K562 (cell line): Measurements from ENCODE around the gene TMEM167A. TPM values are rescaled to one million over a fixed set of nuclear protein-coding genes. Genes with fewer than 3 reads are reported as not detected.

Source experiments
- CREM ChIP-seq: IDR thresholded peaks from 2 replicates; pipeline ENCODE4 v1.6.1; 2014; ENCODE audit warnings: antibody characterized with exemption, low read depth
- ELF4 ChIP-seq: fragments of 450-650 bp; formaldehyde crosslinking; IDR thresholded peaks from 2 replicates; pipeline ENCODE4 v1.4.0; 2022; ENCODE audit warnings: missing genetic modification characterization
- GATAD2B ChIP-seq: fragments of 450-650 bp; IDR thresholded peaks from 2 replicates; pipeline ENCODE4 v1.6.1; 2017; ENCODE audit warnings: mild to moderate bottlenecking, borderline replicate concordance
- KLF1 ChIP-seq: fragments of 450-650 bp; IDR thresholded peaks from 2 replicates; pipeline ENCODE4 v1.6.1; 2016; ENCODE audit warnings: missing genetic modification characterization, missing compliant biosample characterization
- NR2F6 ChIP-seq: fragments of 450-650 bp; formaldehyde crosslinking; IDR thresholded peaks from 2 replicates; pipeline ENCODE4 v1.4.0; 2020; ENCODE audit warnings: mild to moderate bottlenecking
- POU5F1 ChIP-seq: fragments of 150-350 bp; IDR thresholded peaks from 2 replicates; pipeline ENCODE4 v1.6.1; 2014; ENCODE audit warnings: borderline replicate concordance, low read length, low read depth, mild to moderate bottlenecking; ENCODE audit not compliant: partially characterized antibody
- SUPT5H ChIP-seq: fragments of 450-650 bp; IDR thresholded peaks from 2 replicates; pipeline ENCODE4 v1.6.1; 2016
- ZBTB17 ChIP-seq: fragments of 450-650 bp; formaldehyde crosslinking; IDR thresholded peaks from 2 replicates; pipeline ENCODE4 v1.4.0; 2020; ENCODE audit warnings: mild to moderate bottlenecking
- ZHX1 ChIP-seq: fragments of 150-350 bp; conservative IDR thresholded peaks from 2 replicates; pipeline ENCODE4 v1.6.1; 2014; ENCODE audit warnings: low read length
- ZNF165 ChIP-seq: fragments of 250-450 bp; sonication (Bioruptor Pico); IDR thresholded peaks from 2 replicates; pipeline ENCODE4 v1.4.0; 2020; ENCODE audit warnings: borderline replicate concordance
- ZNF444 ChIP-seq: fragments of 250-450 bp; sonication (Bioruptor Pico); IDR thresholded peaks from 2 replicates; pipeline ENCODE4 v1.4.0; 2020; ENCODE audit warnings: mild to moderate bottlenecking, moderate library complexity
- polyA plus RNA-seq, 8 experiments: library from polyadenylated mRNA; depleted of rRNA in 4 of 8; stranded (reverse) in 5 of 8; unstranded in 3 of 8; fragments of >200 nt; fragmentation: Nextera tagmentation in 2 of 8; fragmentation: Illumina TruSeq in 1 of 8; extraction: Ambion mirVana in 2 of 8; extraction: Trizol in 1 of 8; gene quantifications; 2 replicates each; pipeline versions ENCODE4 v1.2.1 to v1.2.3, GENCODE V29; 2011 to 2014; ENCODE audit warnings: inconsistent platforms in 1 of 8, missing spikeins in 1 of 8
- total RNA-seq, 7 experiments: library from RNA; depleted of rRNA in 6 of 7; stranded (reverse); fragments of >200 nt in 6 of 7; fragmentation: Illumina TruSeq in 2 of 7; extraction: Trizol in 2 of 7; gene quantifications; 2 replicates each; pipeline versions ENCODE4 v1.2.1 to v1.2.3, GENCODE V29; 2011 to 2021; ENCODE audit warnings: low replicate concordance in 1 of 7
- TF ChIP-seq, protein P1 (sequence below), 2 experiments: fragments of 200-800 bp in 1 of 2; sonication (Bioruptor generic) in 1 of 2; sonication (generic) in 1 of 2; formaldehyde crosslinking in 1 of 2; IDR thresholded peaks in 1 of 2; conservative IDR thresholded peaks in 1 of 2; 2 replicates each; pipeline versions ENCODE4 v1.5.0 to v1.6.1; 2016 to 2020; ENCODE audit warnings: missing compliant biosample characterization in 1 of 2, missing genetic modification characterization in 1 of 2, missing genetic modification reagents in 1 of 2
- TF ChIP-seq, protein P2 (sequence below), 2 experiments: fragments of 450-650 bp; conservative IDR thresholded peaks; 2 replicates each; pipeline ENCODE4 v1.6.1; 2017; ENCODE audit warnings: mild to moderate bottlenecking in 2 of 2, moderate library complexity in 2 of 2
- TF ChIP-seq, protein P3 (sequence below): fragments of 250-450 bp; sonication (Bioruptor Pico); IDR thresholded peaks from 2 replicates; pipeline ENCODE4 v1.8.0; 2021; ENCODE audit warnings: borderline replicate concordance, mild to moderate bottlenecking, moderate library complexity; ENCODE audit not compliant: poor library complexity, severe bottlenecking
- TF ChIP-seq, protein P4 (sequence below): fragments of 200-800 bp; sonication (Bioruptor generic); IDR thresholded peaks from 2 replicates; pipeline ENCODE4 v1.6.1; 2017; ENCODE audit warnings: missing genetic modification characterization, missing compliant biosample characterization

Gene TMEM167A
- total and polyA plus RNA-seq, 9 of the 15 experiments (the other 6 are each of a cell fraction or from before 2014, with no cell fraction given) = 35.3 to 458 (median 110) TPM

DNA sequence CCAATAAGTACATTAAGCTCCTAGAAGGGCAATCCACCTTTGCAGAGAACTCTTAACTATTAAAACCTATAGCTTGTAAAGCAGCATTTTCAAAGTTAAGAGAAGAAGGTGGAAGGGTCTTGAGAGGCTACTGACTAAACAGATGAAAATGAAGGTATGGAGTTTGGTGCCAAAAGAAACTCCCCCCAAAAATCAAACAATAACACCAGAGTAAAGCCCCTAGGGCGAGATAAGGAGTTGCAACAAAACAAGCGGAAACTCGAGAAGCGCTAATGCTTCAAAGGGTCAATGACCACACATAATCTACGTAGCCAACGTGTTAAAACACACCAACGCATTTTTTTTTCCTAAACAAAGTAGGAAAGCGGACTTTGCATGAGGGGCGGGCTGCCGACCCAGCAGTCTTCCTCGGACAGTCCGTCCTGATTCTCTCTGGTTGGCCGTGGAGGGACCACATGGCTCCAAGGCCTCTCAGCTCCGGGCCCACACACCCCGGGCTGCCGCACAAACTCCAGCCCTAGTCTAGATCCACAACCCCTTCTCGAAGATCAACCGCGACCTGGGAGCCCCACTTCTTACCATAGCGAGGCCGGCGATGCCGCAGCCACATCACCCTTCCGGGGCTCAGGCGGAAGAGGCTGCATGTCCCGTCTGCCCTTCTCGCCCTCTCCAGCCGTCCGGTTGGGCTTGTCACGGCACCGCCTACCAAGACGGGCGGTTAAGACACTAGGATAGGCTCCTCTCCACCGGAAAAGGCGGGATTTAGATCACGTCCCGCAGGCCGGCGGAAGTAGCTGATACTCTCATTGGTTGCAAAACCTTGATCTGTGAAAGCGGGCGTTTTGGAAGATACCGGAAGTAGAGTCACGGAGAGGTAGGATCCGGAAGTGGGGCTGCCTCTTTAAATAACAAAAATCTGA lies at the start of gene TMEM167A, which contains the start of gene XRCC4 (continued):
- TF ChIP-seq SUPT5H (peak; percentile 97), ZNF165 (no peak), NR2F6 (CRISPR knock-in tag) (no peak), CREM (peak; percentile 84), POU5F1 (no peak), ELF4 (CRISPR knock-in tag) (no peak), ZBTB17 (CRISPR knock-in tag) (peak; percentile 41; the same call in 1 of the 2 replicates), GATAD2B (no peak; the same call in 1 of the 2 replicates), ZHX1 (no peak), ZNF444 (CRISPR knock-in tag) (no peak), KLF1 (no peak)
- TF ChIP-seq, protein P1, sequence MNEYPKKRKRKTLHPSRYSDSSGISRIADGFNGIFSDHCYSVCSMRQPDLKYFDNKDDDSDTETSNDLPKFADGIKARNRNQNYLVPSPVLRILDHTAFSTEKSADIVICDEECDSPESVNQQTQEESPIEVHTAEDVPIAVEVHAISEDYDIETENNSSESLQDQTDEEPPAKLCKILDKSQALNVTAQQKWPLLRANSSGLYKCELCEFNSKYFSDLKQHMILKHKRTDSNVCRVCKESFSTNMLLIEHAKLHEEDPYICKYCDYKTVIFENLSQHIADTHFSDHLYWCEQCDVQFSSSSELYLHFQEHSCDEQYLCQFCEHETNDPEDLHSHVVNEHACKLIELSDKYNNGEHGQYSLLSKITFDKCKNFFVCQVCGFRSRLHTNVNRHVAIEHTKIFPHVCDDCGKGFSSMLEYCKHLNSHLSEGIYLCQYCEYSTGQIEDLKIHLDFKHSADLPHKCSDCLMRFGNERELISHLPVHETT (CRISPR knock-in tag; conservative IDR thresholded peaks at IDR 0.05 in 1 of 2, IDR thresholded peaks at IDR 0.05 in 1 of 2) = peak in 1 of 2 experiments; percentile 28; a peak in 1 of 4 replicates
- TF ChIP-seq, protein P2, sequence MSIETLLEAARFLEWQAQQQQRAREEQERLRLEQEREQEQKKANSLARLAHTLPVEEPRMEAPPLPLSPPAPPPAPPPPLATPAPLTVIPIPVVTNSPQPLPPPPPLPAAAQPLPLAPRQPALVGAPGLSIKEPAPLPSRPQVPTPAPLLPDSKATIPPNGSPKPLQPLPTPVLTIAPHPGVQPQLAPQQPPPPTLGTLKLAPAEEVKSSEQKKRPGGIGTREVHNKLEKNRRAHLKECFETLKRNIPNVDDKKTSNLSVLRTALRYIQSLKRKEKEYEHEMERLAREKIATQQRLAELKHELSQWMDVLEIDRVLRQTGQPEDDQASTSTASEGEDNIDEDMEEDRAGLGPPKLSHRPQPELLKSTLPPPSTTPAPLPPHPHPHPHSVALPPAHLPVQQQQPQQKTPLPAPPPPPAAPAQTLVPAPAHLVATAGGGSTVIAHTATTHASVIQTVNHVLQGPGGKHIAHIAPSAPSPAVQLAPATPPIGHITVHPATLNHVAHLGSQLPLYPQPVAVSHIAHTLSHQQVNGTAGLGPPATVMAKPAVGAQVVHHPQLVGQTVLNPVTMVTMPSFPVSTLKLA (conservative IDR thresholded peaks at IDR 0.05) = peak; percentile 64 to 84; a peak in 3 of 4 replicates
- TF ChIP-seq, protein P3, sequence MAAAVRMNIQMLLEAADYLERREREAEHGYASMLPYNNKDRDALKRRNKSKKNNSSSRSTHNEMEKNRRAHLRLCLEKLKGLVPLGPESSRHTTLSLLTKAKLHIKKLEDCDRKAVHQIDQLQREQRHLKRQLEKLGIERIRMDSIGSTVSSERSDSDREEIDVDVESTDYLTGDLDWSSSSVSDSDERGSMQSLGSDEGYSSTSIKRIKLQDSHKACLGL (CRISPR knock-in tag) = no peak
- TF ChIP-seq, protein P4, sequence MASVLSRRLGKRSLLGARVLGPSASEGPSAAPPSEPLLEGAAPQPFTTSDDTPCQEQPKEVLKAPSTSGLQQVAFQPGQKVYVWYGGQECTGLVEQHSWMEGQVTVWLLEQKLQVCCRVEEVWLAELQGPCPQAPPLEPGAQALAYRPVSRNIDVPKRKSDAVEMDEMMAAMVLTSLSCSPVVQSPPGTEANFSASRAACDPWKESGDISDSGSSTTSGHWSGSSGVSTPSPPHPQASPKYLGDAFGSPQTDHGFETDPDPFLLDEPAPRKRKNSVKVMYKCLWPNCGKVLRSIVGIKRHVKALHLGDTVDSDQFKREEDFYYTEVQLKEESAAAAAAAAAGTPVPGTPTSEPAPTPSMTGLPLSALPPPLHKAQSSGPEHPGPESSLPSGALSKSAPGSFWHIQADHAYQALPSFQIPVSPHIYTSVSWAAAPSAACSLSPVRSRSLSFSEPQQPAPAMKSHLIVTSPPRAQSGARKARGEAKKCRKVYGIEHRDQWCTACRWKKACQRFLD (CRISPR knock-in tag) = no peak
